Upper lobe of left lung (tissue), 6 donors: Measurements from ENCODE around the gene NSG2. TPM values are rescaled to one million over a fixed set of nuclear protein-coding genes. Genes with fewer than 3 reads are reported as not detected.

Experiments
- ATAC-seq, 2 donors: fragments of 200-7000 bp; cut with Tn5 transposase; one replicate each; pipeline ENCODE4 v1.9.1; 2022; ENCODE audit warnings: mild to moderate bottlenecking in 2 of 2, moderate library complexity in 2 of 2; ENCODE audit not compliant: low FRiP score in 2 of 2
- DNase-seq, 2 donors: peaks; one replicate each; pipeline ENCODE4 v3.0.0-alpha.2; 2019 to 2020
- H3K27ac ChIP-seq, 4 donors: fragments of 200-600 bp; sonication (generic); one replicate each; pipeline ENCODE4 v1.5.1; 2016 to 2019
- H3K27me3 ChIP-seq, 4 donors: fragments of 200-600 bp; sonication (generic); one replicate each; pipeline ENCODE4 v1.5.1; 2017 to 2019
- H3K36me3 ChIP-seq, 4 donors: fragments of 200-600 bp; sonication (generic); one replicate each; pipeline ENCODE4 v1.5.1; 2016 to 2019
- H3K4me1 ChIP-seq, 4 donors: fragments of 200-600 bp; sonication (generic); one replicate each; pipeline ENCODE4 v1.5.1; 2018 to 2019
- H3K4me3 ChIP-seq, 4 donors: fragments of 200-600 bp; sonication (generic); one replicate each; pipeline ENCODE4 v1.5.1; 2017 to 2019; ENCODE audit warnings: mild to moderate bottlenecking in 2 of 4, moderate library complexity in 1 of 4
- H3K9me3 ChIP-seq, 4 donors: fragments of 200-600 bp; sonication (generic); one replicate each; pipeline ENCODE4 v1.5.1; 2018 to 2019
- CTCF ChIP-seq, 6 experiments: fragments of 450-650 bp in 4 of 6; fragments of 200-600 bp in 2 of 6; sonication (generic) in 2 of 6; IDR thresholded peaks; one replicate each; pipeline ENCODE4 v1.5.1; 2016 to 2019; ENCODE audit warnings: antibody characterized with exemption in 6 of 6
- EP300 ChIP-seq, 4 donors: sonication (generic); formaldehyde crosslinking; IDR thresholded peaks; one replicate each; pipeline ENCODE4 v1.5.1; 2017; ENCODE audit warnings: antibody characterized with exemption in 4 of 4, control low read depth in 2 of 4
- POLR2A ChIP-seq, 4 donors: fragments of 450-650 bp; IDR thresholded peaks; one replicate each; pipeline ENCODE4 v1.5.1; 2016 to 2017; ENCODE audit warnings: antibody characterized with exemption in 4 of 4, mild to moderate bottlenecking in 2 of 4
- POLR2AphosphoS5 ChIP-seq, 2 donors: sonication (generic); formaldehyde crosslinking; IDR thresholded peaks; one replicate each; pipeline ENCODE4 v1.5.1; 2017; ENCODE audit warnings: antibody characterized with exemption in 2 of 2
- WGBS, 2 donors: methylation state at CpG; one replicate each; pipeline ENCODE4 v1.1.5; 2017 to 2018; 5-methylcytosine and 5-hydroxymethylcytosine counted together
- total RNA-seq, 6 donors: library from RNA; depleted of rRNA in 4 of 6; stranded (reverse); fragments of >200 nt in 4 of 6; gene quantifications; one replicate each; pipeline versions ENCODE4 v1.1.0 to v1.2.1, GENCODE V29; 2016 to 2021
- donor health status: DM: no; HTN: no; CAD: no; lungs with moderate emphysema.
- donor health status: DM: no; HTN: yes; CAD: no; lungs with severe emphysema.

Gene NSG2
- total RNA-seq, 6 donors from 2014 or later: 0.09 to 2.3 (median 0.13) TPM; not detected in 2

GRCh38 chr5:174058433-174059122 is 13.1 kb downstream of the NSG2 start:
- no peak overlapping the region for H3K27ac ChIP-seq
- H3K36me3 ChIP-seq: no peaks in the 10 kb centered on the region
- ATAC-seq (no peak), DNase-seq (no peak)
- 60 to 78% methylated on average over 2 of the region's 2 CpGs for WGBS, 2 donors
- H3K9me3 ChIP-seq: no peaks in the 10 kb centered on the region
- TF ChIP-seq EP300 (IDR thresholded peaks at IDR 0.05) (no peak), CTCF (IDR thresholded peaks at IDR 0.05) (no peak), POLR2AphosphoS5 (IDR thresholded peaks at IDR 0.05) (no peak), POLR2A (IDR thresholded peaks at IDR 0.05) (no peak)
- H3K27me3 ChIP-seq: no peaks in the 10 kb centered on the region
- no peaks in the 10 kb centered on the region for H3K4me1 ChIP-seq
- H3K4me3 ChIP-seq: no peak overlapping the region

GRCh38 chr5:174059247-174059646 is 13.7 kb downstream of the NSG2 start:
- Histone ChIP-seq H3K4me3 (no peak overlapping the region), H3K27ac (no peak overlapping the region), H3K27me3 (no peaks in the 10 kb centered on the region), H3K4me1 (no peaks in the 10 kb centered on the region), H3K36me3 (no peaks in the 10 kb centered on the region), H3K9me3 (no peaks in the 10 kb centered on the region)
- TF ChIP-seq CTCF (IDR thresholded peaks at IDR 0.05) (no peak), POLR2AphosphoS5 (IDR thresholded peaks at IDR 0.05) (no peak), EP300 (IDR thresholded peaks at IDR 0.05) (no peak), POLR2A (IDR thresholded peaks at IDR 0.05) (no peak)
- ATAC-seq: no peak
- DNase-seq: no peak
- 86 to 96% methylated on average over 1 of the region's 1 CpG for WGBS, 2 donors

GRCh38 chr5:174063082-174063756 is 17.7 kb downstream of the NSG2 start:
- no peak for ATAC-seq
- Histone ChIP-seq H3K27me3 (no peaks in the 10 kb centered on the region), H3K27ac (no peak overlapping the region), H3K4me1 (no peaks in the 10 kb centered on the region), H3K9me3 (no peaks in the 10 kb centered on the region), H3K36me3 (no peaks in the 10 kb centered on the region), H3K4me3 (no peak overlapping the region)
- no peak for DNase-seq
- TF ChIP-seq CTCF (IDR thresholded peaks at IDR 0.05) (no peak), POLR2AphosphoS5 (IDR thresholded peaks at IDR 0.05) (no peak), POLR2A (IDR thresholded peaks at IDR 0.05) (no peak), EP300 (IDR thresholded peaks at IDR 0.05) (no peak)

- no peak overlapping the region for H3K4me3 ChIP-seq
- H3K4me1 ChIP-seq: no peaks in the 10 kb centered on the region
- WGBS, 2 donors: 67 to 73% methylated on average over 8 of the region's 8 CpGs
- H3K9me3 ChIP-seq: no peaks in the 10 kb centered on the region
- ATAC-seq (no peak), DNase-seq (no peak)
- H3K36me3 ChIP-seq: no peaks in the 10 kb centered on the region
- H3K27me3 ChIP-seq: no peaks in the 10 kb centered on the region
- H3K27ac ChIP-seq: no peak overlapping the region
- no peak for TF ChIP-seq POLR2AphosphoS5 (IDR thresholded peaks at IDR 0.05)
- no peak for TF ChIP-seq POLR2A (IDR thresholded peaks at IDR 0.05)
- TF ChIP-seq CTCF (IDR thresholded peaks at IDR 0.05): no peak
- no peak for TF ChIP-seq EP300 (IDR thresholded peaks at IDR 0.05)
Measured at GRCh38 chr5:174064171-174064570, 18.7 kb downstream of the NSG2 start.
